Sigmoid colon (tissue), 7 donors: Measurements from ENCODE around the gene KIF26A. TPM values are rescaled to one million over a fixed set of nuclear protein-coding genes. Genes with fewer than 3 reads are reported as not detected.

Source experiments
- DNase-seq: peaks from one replicate; pipeline ENCODE4 v3.0.0-alpha.2; 2019
- H3K27ac ChIP-seq, 4 donors: fragments of 200-600 bp; sonication (generic); one replicate each; pipeline ENCODE4 v1.5.1; 2016 to 2019; ENCODE audit warnings: mild to moderate bottlenecking in 1 of 4
- H3K27me3 ChIP-seq, 3 donors: fragments of 200-600 bp; sonication (generic); one replicate each; pipeline ENCODE4 v1.5.1; 2019; ENCODE audit warnings: mild to moderate bottlenecking in 1 of 3
- H3K36me3 ChIP-seq, 4 donors: fragments of 200-600 bp; sonication (generic); one replicate each; pipeline ENCODE4 v1.5.1; 2016 to 2019
- H3K4me1 ChIP-seq, 4 donors: fragments of 200-600 bp; sonication (generic); one replicate each; pipeline ENCODE4 v1.5.1; 2017 to 2019
- H3K4me3 ChIP-seq, 4 donors: fragments of 200-600 bp; sonication (generic); one replicate each; pipeline ENCODE4 v1.5.1; 2017 to 2019; ENCODE audit warnings: mild to moderate bottlenecking in 2 of 4, moderate library complexity in 1 of 4
- H3K9me3 ChIP-seq, 4 donors: fragments of 200-600 bp in 3 of 4; sonication (generic) in 3 of 4; one replicate each; pipeline versions ENCODE4 v1.5.1 to v1.6.1; 2013 to 2019
- CTCF ChIP-seq, 4 experiments: fragments of 450-650 bp in 3 of 4; fragments of 200-600 bp in 1 of 4; IDR thresholded peaks; one replicate each; pipeline ENCODE4 v1.5.1; 2016 to 2019; ENCODE audit warnings: antibody characterized with exemption in 4 of 4, mild to moderate bottlenecking in 3 of 4, moderate library complexity in 2 of 4
- EP300 ChIP-seq, 4 donors: sonication (generic); formaldehyde crosslinking; IDR thresholded peaks; one replicate each; pipeline ENCODE4 v1.6.1; 2017; ENCODE audit warnings: antibody characterized with exemption in 4 of 4
- POLR2A ChIP-seq, 2 donors: fragments of 450-650 bp; IDR thresholded peaks; one replicate each; pipeline ENCODE4 v1.6.1; 2016; ENCODE audit warnings: antibody characterized with exemption in 2 of 2, mild to moderate bottlenecking in 2 of 2, moderate library complexity in 2 of 2
- POLR2AphosphoS5 ChIP-seq, 4 donors: sonication (generic); formaldehyde crosslinking; IDR thresholded peaks; one replicate each; pipeline ENCODE4 v1.6.1; 2017; ENCODE audit warnings: antibody characterized with exemption in 4 of 4
- WGBS, 2 donors: extraction: QIAGEN DNeasy Blood & Tissue Kit; methylation state at CpG; one replicate each; pipeline ENCODE4 v1.1.7; 2013; 5-methylcytosine and 5-hydroxymethylcytosine counted together
- intact Hi-C: fragments of 100-400 bp; cut with DNase I; formaldehyde crosslinking; loops from one replicate; pipeline ENCODE4 v1.15.1; 2023
- polyA plus RNA-seq, 3 donors: library from polyadenylated mRNA; stranded (reverse); fragments of 200-250 nt; gene quantifications; one replicate each; pipeline ENCODE4 v1.2.3, GENCODE V29; 2013
- total RNA-seq, 4 donors: library from RNA; depleted of rRNA; stranded (reverse); fragments of >200 nt; gene quantifications; one replicate each; pipeline ENCODE4 v1.1.0, GENCODE V29; 2016
- donor health status: healthy with polysubstance abuse.
- donor health status: Bipolar disorder and iron deficiency.
- donor health status: healthy.

The KIF26A gene
- total and polyA plus RNA-seq, 7 donors: 0.60 to 4.2 (median 2.1) TPM

- no peak for DNase-seq
- H3K27me3 ChIP-seq: peaks cover 0 to 21% (median 14%) of the 10 kb centered on the region in 3 donors
- 88 to 89% methylated on average over 31 of the region's 31 CpGs for WGBS, 2 donors
- no peak for TF ChIP-seq EP300 (IDR thresholded peaks at IDR 0.05)
- no peak for TF ChIP-seq POLR2AphosphoS5 (IDR thresholded peaks at IDR 0.05)
- TF ChIP-seq POLR2A (IDR thresholded peaks at IDR 0.05): no peak
- no peak for TF ChIP-seq CTCF (IDR thresholded peaks at IDR 0.05)
- H3K36me3 ChIP-seq: no peaks in the 10 kb centered on the region
- no peaks in the 10 kb centered on the region for H3K9me3 ChIP-seq
- H3K4me3 ChIP-seq: no peak overlapping the region
- intact Hi-C loops: no loop called here
- no peaks in the 10 kb centered on the region for H3K4me1 ChIP-seq
- H3K27ac ChIP-seq: no peak overlapping the region
Measured at GRCh38 chr14:104095426-104096310, 42.7 kb upstream of the KIF26A start.

GRCh38 chr14:104096318-104096717, 42.1 kb upstream of the KIF26A start:
- TF ChIP-seq POLR2A (IDR thresholded peaks at IDR 0.05) (no peak), EP300 (IDR thresholded peaks at IDR 0.05) (no peak), POLR2AphosphoS5 (IDR thresholded peaks at IDR 0.05) (no peak), CTCF (IDR thresholded peaks at IDR 0.05) (no peak)
- H3K36me3 ChIP-seq: no peaks in the 10 kb centered on the region
- H3K27me3 ChIP-seq: peaks cover 0 to 21% (median 14%) of the 10 kb centered on the region in 3 donors
- intact Hi-C loops: no loop called here
- WGBS, 2 donors: 87 to 90% methylated on average over 14 of the region's 14 CpGs
- DNase-seq: no peak
- H3K9me3 ChIP-seq: no peaks in the 10 kb centered on the region
- H3K27ac ChIP-seq: no peak overlapping the region
- no peak overlapping the region for H3K4me3 ChIP-seq
- no peaks in the 10 kb centered on the region for H3K4me1 ChIP-seq

- no peak for TF ChIP-seq CTCF (IDR thresholded peaks at IDR 0.05)
- TF ChIP-seq POLR2A (IDR thresholded peaks at IDR 0.05): no peak
- TF ChIP-seq EP300 (IDR thresholded peaks at IDR 0.05): no peak
- no peak for TF ChIP-seq POLR2AphosphoS5 (IDR thresholded peaks at IDR 0.05)
- H3K4me1 ChIP-seq: no peaks in the 10 kb centered on the region
- no peaks in the 10 kb centered on the region for H3K9me3 ChIP-seq
- no peak overlapping the region for H3K27ac ChIP-seq
- DNase-seq: no peak
- peaks cover 0 to 21% (median 14%) of the 10 kb centered on the region in 3 donors for H3K27me3 ChIP-seq
- no peaks in the 10 kb centered on the region for H3K36me3 ChIP-seq
- intact Hi-C loops: no loop called here
- WGBS, 2 donors: 77 to 85% methylated on average over 25 of the region's 25 CpGs
- H3K4me3 ChIP-seq: no peak overlapping the region
Measured at GRCh38 chr14:104096751-104097700, 41.4 kb upstream of the KIF26A start.

- intact Hi-C loops: no loop called here
- no peaks in the 10 kb centered on the region for H3K4me1 ChIP-seq
- H3K27ac ChIP-seq: no peak overlapping the region
- H3K9me3 ChIP-seq: no peaks in the 10 kb centered on the region
- H3K4me3 ChIP-seq: no peak overlapping the region
- WGBS, 2 donors: 89 to 91% methylated on average over 25 of the region's 25 CpGs
- TF ChIP-seq EP300 (IDR thresholded peaks at IDR 0.05): no peak
- TF ChIP-seq CTCF (IDR thresholded peaks at IDR 0.05): no peak
- TF ChIP-seq POLR2A (IDR thresholded peaks at IDR 0.05): no peak
- no peak for TF ChIP-seq POLR2AphosphoS5 (IDR thresholded peaks at IDR 0.05)
- no peak for DNase-seq
- H3K36me3 ChIP-seq: no peaks in the 10 kb centered on the region
- H3K27me3 ChIP-seq: peaks cover 0 to 18% (median 14%) of the 10 kb centered on the region in 3 donors
Measured at GRCh38 chr14:104098272-104099095, 39.9 kb upstream of the KIF26A start.
